ENCODE measurements around the gene NOTCH2.
A peak's percentile ranks its signal among the peaks of the same experiment; 100 is the strongest.
"Not testable (repeated sequence)": the region's sequence is repeated elsewhere in the genome, so short reads cannot be mapped to it uniquely, and the experiment has no call there.

DNA sequence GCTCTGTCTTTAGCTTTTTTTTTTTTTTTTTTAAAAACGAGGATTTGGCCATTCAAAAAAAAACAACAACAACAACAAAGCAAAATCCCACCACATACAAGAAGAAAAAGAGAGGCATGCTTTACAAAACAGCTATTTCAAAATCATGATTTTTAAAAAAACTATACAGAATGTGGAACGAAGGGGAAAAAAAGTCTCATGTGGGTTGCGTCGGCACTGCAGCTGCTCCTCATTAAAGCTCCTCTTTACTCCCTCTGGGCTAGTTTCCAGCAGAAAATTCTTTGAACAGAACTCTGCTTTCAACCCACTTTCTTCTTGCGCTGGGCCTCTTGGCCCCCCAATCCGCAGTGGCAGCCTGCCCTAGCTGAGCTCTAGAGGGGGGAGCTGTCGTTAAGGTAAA, 54.5 kb downstream of the NOTCH2 start:
- not testable (repeated sequence) for TF ChIP-seq POLR2A (IDR thresholded peaks at IDR 0.05)
- TF ChIP-seq, protein P1, sequence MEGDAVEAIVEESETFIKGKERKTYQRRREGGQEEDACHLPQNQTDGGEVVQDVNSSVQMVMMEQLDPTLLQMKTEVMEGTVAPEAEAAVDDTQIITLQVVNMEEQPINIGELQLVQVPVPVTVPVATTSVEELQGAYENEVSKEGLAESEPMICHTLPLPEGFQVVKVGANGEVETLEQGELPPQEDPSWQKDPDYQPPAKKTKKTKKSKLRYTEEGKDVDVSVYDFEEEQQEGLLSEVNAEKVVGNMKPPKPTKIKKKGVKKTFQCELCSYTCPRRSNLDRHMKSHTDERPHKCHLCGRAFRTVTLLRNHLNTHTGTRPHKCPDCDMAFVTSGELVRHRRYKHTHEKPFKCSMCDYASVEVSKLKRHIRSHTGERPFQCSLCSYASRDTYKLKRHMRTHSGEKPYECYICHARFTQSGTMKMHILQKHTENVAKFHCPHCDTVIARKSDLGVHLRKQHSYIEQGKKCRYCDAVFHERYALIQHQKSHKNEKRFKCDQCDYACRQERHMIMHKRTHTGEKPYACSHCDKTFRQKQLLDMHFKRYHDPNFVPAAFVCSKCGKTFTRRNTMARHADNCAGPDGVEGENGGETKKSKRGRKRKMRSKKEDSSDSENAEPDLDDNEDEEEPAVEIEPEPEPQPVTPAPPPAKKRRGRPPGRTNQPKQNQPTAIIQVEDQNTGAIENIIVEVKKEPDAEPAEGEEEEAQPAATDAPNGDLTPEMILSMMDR (IDR thresholded peaks at IDR 0.05): peak in 2 of 6 experiments; percentile 17 to 19

Data from adrenal gland (tissue), 5 donors.